HFF-Myc (cell line): ENCODE measurements around the gene S100A12.

Source experiments
- DNase-seq: peaks from one replicate; pipeline ENCODE4 v3.0.0-alpha.2; 2011; ENCODE audit warnings: low read depth; ENCODE audit errors: extremely low read depth
- H3K4me3 ChIP-seq: replicated peaks from 2 replicates; pipeline ENCODE4 v1.5.1; 2011; ENCODE audit warnings: low read depth, mild to moderate bottlenecking, control low read depth, low read length
- TF ChIP-seq, protein P1 (sequence below): IDR thresholded peaks from 2 replicates; pipeline ENCODE4 v1.5.1; 2012; ENCODE audit warnings: mild to moderate bottlenecking, low read depth, low read length, control low read depth; ENCODE audit errors: missing control alignments

The S100A12 gene

DNA sequence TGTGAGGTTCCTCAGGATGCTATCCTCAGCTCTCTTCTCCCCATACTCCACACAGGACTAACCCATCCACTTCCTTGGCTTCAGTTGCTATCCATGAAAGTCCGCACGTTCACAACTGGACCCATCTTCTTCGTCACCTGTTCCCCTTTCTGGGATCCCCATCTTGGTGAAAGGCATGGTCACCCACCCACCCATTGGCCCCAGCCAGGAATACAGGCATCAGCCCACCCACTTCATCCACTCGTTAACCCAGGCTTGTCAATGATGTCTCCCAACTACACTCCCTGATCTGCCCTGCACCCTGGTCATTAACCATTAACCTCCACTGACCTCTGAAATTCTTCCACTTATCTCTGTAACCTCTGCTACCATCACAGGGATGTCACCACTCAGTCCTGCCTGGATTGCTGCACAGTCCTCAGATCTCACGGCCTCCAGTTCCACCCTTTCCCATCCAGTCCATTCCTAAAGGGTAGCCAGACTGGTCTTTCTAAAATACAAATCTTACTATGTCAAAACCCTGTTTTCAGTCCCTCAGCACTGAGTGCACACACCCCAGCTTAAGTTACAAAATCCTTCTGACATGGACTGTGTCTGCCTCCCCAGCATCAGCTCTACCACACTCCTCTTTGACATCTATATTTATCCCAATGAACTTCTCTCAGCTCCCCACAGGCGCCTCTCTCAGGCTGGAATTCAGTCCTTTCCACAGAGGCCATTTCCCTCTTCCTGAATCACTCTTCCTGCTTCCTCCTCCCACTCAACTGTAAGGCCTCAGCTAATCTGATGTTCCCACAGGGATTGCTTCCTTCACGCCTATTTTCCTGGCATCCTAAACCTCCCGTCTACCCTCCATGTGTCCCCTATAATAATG lies 37.2 kb downstream of the S100A12 start:
- TF ChIP-seq, protein P1, sequence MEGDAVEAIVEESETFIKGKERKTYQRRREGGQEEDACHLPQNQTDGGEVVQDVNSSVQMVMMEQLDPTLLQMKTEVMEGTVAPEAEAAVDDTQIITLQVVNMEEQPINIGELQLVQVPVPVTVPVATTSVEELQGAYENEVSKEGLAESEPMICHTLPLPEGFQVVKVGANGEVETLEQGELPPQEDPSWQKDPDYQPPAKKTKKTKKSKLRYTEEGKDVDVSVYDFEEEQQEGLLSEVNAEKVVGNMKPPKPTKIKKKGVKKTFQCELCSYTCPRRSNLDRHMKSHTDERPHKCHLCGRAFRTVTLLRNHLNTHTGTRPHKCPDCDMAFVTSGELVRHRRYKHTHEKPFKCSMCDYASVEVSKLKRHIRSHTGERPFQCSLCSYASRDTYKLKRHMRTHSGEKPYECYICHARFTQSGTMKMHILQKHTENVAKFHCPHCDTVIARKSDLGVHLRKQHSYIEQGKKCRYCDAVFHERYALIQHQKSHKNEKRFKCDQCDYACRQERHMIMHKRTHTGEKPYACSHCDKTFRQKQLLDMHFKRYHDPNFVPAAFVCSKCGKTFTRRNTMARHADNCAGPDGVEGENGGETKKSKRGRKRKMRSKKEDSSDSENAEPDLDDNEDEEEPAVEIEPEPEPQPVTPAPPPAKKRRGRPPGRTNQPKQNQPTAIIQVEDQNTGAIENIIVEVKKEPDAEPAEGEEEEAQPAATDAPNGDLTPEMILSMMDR, result no peak
- H3K4me3 ChIP-seq, result no peak overlapping the region
- DNase-seq, result no peak

DNA sequence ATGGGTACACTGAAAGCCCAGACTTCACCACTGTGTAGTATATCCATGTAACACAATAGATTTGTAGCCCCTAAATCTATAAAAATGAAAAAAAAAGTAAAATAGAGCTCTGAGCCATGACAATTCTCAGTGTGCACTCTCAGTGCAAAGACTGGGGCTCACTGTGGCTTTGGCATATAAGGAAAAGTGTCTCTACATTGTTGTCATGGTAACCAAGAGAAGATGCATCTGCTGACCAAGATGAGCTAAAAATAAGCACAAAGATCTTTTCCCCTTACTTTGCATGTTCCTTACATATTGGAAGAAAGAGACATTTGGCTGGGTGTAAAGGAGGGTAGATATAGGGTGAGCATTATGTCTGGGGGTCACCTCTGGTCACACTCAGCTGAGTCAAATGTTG lies 38.8 kb downstream of the S100A12 start:
- TF ChIP-seq, protein P1, result no peak
- no peak for DNase-seq
- no peak overlapping the region for H3K4me3 ChIP-seq

DNA sequence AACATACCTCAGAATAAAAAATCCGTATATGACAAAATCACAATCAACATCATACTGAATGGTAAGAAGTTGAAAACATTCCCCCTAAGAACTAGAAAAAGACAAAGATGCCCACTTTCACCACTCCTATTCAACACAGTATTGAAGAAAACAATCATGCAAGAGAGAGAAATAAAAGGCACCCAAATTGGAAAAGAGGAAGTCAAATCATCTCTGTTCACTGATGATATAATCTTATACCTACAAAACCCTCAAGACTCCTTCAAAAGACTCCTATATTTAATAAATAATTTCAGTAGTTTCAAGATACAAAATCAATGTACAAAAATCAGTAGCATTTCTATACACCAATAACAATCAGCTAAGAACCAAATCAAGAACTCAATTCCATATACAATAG lies 41.5 kb downstream of the S100A12 start:
- TF ChIP-seq, protein P1, result no peak
- no peak overlapping the region for H3K4me3 ChIP-seq
- DNase-seq, result no peak

DNA sequence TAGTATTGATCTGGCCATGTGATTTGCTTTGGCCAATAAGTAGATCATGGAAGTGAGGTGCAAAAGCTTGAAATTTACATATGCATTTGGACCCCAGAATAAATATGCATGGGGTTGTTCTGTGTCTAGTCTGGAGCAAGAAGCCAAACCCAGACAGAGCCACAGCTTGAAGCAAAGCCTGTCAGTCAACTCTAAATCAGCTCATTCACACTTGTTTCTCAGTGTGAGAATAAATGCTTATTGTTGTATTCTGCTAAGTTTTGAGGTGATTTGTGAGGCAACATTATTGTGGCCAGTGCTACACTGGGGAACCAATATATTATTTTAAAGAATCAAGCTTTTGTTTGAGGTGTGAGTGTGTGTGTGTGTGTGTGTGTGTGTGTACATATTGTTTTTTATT lies 50.5 kb downstream of the S100A12 start:
- TF ChIP-seq, protein P1, result no peak
- DNase-seq, result no peak

More for the DNA sequence above, 50.5 kb downstream of the S100A12 start:
- no peak overlapping the region for H3K4me3 ChIP-seq
